Fibroblast of mammary gland (primary cell): ENCODE data around the gene GSTP1.

Experiments used
- DNase-seq: peaks from one replicate; pipeline ENCODE4 v3.0.0-alpha.2; 2010; ENCODE audit warnings: low read depth
- H3K4me3 ChIP-seq: 2 replicates; pipeline ENCODE4 v1.5.1; 2011; ENCODE audit warnings: low read depth, mild to moderate bottlenecking, low read length, moderate library complexity; ENCODE audit not compliant: control insufficient read depth
- TF ChIP-seq, protein P1 (sequence below): conservative IDR thresholded peaks from 2 replicates; pipeline ENCODE4 v1.5.1; 2011; ENCODE audit warnings: low read depth, low read length, inconsistent platforms; ENCODE audit not compliant: control insufficient read depth, insufficient read depth

Gene GSTP1

DNA sequence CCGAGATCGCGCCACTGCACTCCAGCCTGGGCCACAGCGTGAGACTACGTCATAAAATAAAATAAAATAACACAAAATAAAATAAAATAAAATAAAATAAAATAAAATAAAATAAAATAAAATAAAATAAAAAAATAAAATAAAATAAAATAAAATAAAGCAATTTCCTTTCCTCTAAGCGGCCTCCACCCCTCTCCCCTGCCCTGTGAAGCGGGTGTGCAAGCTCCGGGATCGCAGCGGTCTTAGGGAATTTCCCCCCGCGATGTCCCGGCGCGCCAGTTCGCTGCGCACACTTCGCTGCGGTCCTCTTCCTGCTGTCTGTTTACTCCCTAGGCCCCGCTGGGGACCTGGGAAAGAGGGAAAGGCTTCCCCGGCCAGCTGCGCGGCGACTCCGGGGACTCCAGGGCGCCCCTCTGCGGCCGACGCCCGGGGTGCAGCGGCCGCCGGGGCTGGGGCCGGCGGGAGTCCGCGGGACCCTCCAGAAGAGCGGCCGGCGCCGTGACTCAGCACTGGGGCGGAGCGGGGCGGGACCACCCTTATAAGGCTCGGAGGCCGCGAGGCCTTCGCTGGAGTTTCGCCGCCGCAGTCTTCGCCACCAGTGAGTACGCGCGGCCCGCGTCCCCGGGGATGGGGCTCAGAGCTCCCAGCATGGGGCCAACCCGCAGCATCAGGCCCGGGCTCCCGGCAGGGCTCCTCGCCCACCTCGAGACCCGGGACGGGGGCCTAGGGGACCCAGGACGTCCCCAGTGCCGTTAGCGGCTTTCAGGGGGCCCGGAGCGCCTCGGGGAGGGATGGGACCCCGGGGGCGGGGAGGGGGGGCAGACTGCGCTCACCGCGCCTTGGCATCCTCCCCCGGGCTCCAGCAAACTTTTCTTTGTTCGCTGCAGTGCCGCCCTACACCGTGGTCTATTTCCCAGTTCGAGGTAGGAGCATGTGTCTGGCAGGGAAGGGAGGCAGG, at the start of gene GSTP1:
TSS of gene GSTP1 (plus strand) at position 566 of the 958 bp plus-strand sequence. CDS start at position 598, 32 bp downstream.
- DNase-seq, result peak; percentile 83
- H3K4me3 ChIP-seq, result peak within 1 kb of the TSS; percentile 78
- TF ChIP-seq, protein P1, sequence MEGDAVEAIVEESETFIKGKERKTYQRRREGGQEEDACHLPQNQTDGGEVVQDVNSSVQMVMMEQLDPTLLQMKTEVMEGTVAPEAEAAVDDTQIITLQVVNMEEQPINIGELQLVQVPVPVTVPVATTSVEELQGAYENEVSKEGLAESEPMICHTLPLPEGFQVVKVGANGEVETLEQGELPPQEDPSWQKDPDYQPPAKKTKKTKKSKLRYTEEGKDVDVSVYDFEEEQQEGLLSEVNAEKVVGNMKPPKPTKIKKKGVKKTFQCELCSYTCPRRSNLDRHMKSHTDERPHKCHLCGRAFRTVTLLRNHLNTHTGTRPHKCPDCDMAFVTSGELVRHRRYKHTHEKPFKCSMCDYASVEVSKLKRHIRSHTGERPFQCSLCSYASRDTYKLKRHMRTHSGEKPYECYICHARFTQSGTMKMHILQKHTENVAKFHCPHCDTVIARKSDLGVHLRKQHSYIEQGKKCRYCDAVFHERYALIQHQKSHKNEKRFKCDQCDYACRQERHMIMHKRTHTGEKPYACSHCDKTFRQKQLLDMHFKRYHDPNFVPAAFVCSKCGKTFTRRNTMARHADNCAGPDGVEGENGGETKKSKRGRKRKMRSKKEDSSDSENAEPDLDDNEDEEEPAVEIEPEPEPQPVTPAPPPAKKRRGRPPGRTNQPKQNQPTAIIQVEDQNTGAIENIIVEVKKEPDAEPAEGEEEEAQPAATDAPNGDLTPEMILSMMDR, result no peak

DNA sequence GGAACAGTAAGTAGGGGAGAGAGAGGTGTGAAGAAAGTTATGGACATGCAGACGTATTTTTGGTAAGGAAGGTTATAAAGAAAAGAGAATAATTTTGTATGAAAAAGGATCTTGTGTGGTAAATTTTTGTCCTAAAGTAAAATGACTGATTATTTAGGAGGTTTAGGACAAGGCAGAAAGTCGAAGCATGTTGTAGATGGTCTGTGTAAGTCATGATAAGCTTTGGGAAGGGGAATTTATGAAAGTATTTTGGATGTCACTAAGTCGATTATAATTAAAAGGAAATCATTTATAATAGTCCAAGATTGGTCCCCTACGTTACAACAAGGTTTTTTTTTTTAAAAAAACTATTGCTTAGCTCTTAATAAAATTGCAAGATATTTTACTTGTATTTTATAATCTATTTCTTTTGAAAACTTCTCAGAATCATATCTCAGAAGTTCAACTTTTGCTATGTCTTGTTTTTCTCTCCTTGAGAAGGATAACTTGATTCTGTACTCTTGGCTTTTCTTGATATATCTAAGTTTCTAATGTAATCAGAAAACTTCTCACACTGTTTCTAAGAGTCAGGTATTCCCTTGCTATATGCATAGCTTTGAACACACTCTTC, 49.4 kb upstream of the GSTP1 start:
- no peak overlapping the region for H3K4me3 ChIP-seq
- TF ChIP-seq, protein P1, result no peak
- DNase-seq, result peak; percentile 23

DNA sequence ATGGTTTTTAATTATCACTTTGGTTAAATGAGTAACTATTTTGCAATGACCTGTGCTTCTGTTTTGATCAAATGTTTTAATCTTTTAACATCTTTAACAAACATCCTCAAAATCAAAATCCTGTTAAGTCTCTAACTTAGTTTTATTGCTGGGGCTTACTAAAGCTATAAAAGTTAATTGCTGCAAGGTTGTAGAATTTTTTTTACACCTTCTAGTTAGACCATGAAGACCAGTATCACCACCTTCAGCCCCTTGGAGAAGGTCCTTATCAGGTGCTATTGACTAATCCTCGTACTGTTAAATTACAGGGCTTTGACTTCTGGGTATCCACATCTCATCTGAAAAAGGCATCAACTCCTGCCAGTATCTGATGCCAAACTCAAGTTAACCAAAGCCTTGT, 48.1 kb upstream of the GSTP1 start:
- no peak for DNase-seq
- TF ChIP-seq, protein P1, result no peak
- H3K4me3 ChIP-seq, result no peak overlapping the region

DNA sequence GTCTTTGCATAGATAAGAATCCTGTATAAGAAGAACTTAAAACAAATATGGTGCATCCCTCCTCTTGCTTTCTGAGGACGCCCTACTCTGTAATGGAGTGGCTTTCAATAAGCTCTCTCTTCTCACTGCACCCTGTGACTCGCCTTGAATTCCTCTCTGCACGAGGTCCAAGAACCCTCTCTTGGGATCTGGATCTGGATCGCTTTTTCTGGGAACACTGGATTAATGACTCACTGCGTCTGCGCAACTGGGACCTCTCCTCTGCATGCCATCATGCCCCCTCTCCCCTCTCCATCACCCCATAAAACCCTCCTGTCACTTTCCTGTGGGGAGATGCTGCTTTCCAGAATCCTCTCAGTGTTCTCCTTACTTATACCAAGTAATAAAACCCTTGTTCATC, 45.3 kb upstream of the GSTP1 start:
- no peak overlapping the region for H3K4me3 ChIP-seq
- peak; percentile 64 for DNase-seq
- TF ChIP-seq, protein P1, result no peak

GRCh38 chr11:67538823-67539505, 44.6 kb upstream of the GSTP1 start:
- no peak for DNase-seq
- H3K4me3 ChIP-seq, result no peak overlapping the region
- TF ChIP-seq, protein P1, result no peak

- H3K4me3 ChIP-seq, result no peak overlapping the region
- no peak for DNase-seq
- TF ChIP-seq, protein P1, result no peak
Measured at GRCh38 chr11:67539550-67539949, 44.1 kb upstream of the GSTP1 start.
